K562 treated with DMSO at 1 percent for 48 hours (cell line): ENCODE measurements around the gene SC5D. TPM values are rescaled to one million over a fixed set of nuclear protein-coding genes. Genes with fewer than 3 reads are reported as not detected.

Experiments
- total RNA-seq: library from RNA; unstranded; fragments of 300-600 nt; gene quantifications from 2 replicates; pipeline ENCODE4 v1.2.3, GENCODE V29; 2022; ENCODE audit warnings: low replicate concordance; ENCODE audit errors: extremely low read depth

SC5D gene, protein sequence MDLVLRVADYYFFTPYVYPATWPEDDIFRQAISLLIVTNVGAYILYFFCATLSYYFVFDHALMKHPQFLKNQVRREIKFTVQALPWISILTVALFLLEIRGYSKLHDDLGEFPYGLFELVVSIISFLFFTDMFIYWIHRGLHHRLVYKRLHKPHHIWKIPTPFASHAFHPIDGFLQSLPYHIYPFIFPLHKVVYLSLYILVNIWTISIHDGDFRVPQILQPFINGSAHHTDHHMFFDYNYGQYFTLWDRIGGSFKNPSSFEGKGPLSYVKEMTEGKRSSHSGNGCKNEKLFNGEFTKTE
- not detected in 2 replicates for total RNA-seq

DNA sequence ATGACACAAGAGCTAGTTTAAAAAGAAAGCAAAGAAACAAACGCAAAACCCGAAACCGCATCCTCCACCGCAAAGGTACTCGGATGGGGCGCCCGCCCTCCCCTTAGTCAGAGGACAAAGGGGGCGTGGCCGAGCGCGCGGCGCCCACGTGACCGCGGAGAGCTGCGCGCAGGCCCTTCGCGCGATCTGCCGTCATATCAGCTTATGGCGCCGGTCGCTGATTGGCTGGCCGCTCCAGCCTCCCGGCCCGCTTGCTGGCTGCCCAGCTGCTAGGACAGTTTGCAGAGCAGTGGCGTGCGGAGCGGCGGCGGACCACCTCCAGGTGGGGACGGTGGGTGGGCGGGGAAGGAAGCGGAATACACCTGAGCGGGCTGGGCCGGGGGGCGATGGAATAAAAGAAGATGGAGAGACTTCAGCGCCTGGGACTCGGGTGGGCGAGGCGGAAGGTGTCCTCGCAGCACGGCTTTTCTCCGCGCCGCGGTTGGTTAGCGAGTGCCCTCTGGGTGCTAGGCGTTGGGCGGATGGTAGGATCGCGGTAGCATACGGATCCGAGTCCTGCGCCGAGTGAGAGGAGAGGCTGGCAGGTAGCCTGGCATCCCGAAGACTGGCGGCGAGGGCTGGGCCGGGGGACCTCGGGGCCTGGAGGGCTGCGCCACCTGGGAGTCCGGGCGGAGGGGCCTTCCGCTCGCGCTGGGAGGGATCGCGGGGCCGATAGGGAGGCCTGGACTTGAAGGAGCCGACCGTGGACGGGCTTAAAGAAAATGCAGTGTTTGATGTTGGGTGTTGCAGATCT lies at the start of gene SC5D:
TSS of gene SC5D (plus strand) at position 277 of the 793 bp plus-strand sequence. CDS start 10,605 bp downstream, outside the sequence.

Other genes starting within 250 kb of the SC5D start
- gene TECTA, start 191.5 kb upstream of the SC5D start, total RNA-seq = not detected in 2 replicates
- gene SORL1, start 159.5 kb downstream of the SC5D start, total RNA-seq = not detected in 2 replicates